ENCODE data around the gene NXT1.

DNA sequence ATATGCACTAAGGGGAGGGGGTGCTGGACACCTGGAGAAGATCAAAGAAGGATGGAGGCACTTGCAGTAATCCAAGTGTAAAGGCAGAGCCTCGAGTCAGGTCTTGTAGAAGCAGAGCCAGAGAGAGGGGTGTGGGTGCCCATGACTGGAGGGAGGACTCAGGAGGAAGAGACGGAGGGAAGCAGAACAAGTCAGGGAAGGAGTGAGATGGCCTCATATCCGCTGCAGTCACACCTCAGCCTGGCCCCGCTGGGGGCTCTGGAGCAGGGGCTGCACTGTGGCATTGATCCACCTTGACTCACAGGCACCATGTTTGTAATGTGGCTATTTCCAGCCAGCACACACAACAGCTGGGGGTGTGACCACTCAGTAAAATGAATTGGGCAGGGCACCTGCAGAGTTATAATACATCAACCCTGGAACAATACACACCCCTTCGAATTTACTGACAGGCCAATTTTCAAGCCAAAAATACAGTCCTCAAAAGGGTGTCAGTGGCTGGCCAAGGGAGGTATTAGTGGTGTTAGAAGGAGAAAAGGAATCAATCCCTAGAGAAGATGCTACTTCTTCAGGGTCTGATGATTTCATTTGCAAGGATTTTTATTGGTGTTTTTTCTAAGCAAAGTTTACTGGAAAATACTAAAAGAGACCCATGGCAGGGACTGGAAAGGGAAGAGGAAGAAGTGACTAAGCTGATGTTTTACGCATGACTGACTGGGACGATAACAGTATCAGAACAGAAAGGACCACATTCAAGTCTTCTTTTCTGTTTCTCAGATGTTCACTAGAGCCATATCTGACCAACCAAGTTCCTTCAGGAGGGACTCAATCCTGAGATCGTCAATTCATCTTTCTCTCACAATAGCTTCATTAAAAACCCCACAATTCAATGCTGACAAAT is 18.9 kb upstream of the NXT1 start:
- TF ChIP-seq CSDC2 (CRISPR knock-in tag; IDR thresholded peaks at IDR 0.05) (no peak), ISL1 (CRISPR knock-in tag; IDR thresholded peaks at IDR 0.05) (no peak), ZC3H10 (CRISPR knock-in tag; IDR thresholded peaks at IDR 0.05) (no peak)
- TF ChIP-seq, protein P1, sequence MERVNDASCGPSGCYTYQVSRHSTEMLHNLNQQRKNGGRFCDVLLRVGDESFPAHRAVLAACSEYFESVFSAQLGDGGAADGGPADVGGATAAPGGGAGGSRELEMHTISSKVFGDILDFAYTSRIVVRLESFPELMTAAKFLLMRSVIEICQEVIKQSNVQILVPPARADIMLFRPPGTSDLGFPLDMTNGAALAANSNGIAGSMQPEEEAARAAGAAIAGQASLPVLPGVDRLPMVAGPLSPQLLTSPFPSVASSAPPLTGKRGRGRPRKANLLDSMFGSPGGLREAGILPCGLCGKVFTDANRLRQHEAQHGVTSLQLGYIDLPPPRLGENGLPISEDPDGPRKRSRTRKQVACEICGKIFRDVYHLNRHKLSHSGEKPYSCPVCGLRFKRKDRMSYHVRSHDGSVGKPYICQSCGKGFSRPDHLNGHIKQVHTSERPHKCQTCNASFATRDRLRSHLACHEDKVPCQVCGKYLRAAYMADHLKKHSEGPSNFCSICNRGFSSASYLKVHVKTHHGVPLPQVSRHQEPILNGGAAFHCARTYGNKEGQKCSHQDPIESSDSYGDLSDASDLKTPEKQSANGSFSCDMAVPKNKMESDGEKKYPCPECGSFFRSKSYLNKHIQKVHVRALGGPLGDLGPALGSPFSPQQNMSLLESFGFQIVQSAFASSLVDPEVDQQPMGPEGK (CRISPR knock-in tag; IDR thresholded peaks at IDR 0.05; ENCODE audit: borderline replicate concordance) = no peak
